8988T (cell line): ENCODE results near the gene LRRC18.

Experiments
- DNase-seq: peaks from one replicate; pipeline ENCODE4 v3.0.0; 2011

LRRC18 gene

GRCh38 chr10:48945441-48946130 lies 5.9 kb upstream of the LRRC18 start:
- no peak for DNase-seq

DNA sequence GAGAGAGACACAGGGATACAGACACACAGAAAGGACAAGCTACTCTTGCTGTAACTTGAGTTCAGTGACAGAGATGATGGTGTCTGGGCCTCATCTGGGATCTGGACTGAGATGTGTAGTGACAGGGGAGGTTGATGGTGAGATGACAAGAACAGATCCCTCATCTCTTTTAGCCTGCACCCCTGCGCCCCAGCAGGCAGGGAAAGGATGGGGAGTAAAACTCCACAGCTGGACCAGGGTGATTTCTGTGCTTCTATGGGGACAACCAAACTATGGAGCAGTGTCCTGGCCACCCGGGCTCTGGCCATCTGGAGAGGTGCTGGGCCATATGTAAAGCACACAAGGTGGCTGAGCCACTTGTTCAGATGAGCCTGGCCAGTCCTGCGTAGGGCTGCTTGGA lies 4.5 kb upstream of the LRRC18 start:
- no peak for DNase-seq

- DNase-seq = no peak
Observed at GRCh38 chr10:48943096-48943495, 3.5 kb upstream of the LRRC18 start.

DNA sequence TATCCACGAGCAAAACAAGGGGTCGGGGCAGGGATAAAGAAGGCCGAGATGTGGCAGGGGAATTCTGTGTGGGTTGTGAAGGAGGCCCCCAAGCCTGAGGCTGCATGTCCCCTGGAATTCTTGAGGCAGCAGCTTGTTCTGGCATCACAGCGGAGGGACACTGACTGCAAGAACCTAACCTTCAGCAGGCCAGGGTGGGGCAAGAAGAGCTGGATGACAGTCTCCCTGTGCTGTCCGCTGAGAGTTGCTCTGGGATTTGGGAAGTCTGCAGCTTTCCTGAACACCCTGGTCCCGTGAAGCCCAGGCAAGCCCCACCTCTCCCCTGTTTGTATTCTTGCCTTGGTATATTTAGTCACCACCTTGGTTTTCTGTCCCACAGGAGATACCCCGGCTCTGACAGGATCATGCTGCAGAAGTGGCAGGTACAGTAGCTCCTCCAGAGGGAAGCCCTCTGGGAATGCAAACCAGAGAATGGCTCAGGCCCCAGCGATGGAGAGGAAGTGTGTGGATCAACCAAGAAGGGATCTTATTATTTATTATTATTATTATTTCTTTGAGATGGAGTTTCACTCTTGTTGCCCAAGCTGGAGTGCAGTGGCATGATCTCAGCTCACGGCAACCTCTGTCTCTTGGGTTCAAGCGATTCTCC lies 1.9 kb upstream of the LRRC18 start:
- DNase-seq = no peak

DNA sequence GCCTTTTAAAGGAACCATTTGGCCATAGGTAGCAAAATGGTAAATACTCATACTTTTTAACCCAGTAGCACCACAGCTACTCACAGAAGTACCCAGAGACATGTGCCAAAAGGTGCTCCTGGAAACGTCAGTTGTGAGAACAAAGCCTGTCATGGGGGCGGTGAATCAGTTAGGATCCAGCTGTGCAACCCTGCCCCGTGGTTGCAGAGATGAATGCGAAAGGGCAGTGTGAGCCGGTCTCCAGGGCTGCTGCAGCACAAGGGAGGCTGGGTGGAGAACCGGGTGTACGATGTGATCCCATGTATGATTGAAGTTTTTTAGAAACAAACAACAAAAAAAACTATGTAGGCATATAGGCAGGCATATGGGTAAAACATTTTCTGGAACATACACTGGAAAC lies 1.3 kb upstream of the LRRC18 start:
- DNase-seq = no peak

DNA sequence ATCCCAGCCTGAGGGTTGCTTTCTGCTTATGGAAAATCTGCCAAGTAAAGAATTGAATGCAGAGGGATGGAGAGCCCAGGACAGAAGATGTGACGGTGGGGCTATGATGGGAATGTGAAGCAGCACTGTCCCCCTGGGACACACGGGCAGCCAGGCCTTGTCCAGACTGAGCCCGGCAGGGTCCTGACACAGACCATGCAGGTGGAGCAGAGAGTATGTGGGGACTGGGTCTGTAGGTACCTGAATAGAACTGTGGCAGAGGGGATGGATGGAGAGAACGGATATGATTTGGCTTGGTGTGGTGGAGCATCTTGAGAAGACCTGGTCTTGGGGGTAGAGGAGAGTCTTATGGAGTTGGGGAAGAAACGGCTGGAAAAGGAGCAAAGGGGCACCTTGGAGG lies 732 bp upstream of the LRRC18 start:
- DNase-seq = no peak

DNA sequence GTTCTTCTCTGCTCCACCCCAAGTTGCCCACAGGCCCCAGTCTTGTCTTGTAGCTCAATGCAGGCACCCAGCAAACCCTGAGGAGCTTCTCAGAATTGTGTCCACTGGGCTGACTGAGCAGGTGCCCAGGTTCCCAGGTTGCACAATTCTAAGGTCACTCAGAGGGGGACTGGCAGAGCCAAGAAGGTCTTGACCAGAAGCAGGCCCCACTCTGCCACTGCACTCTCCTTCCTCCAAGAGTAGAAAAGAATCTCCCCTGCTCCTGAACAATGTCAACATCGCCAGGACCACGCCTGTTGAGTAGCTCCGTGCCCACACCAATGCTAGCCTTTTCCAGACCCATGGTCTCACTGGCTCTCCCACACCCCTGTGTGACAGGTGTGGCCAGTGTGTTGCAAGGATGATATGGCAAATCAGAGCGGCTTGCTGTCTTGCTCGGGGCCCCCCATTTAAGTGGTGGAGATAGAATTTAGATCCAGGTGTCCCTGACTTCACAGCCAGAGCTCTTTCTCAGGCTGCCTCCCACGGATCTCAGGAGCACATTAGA lies 577 bp downstream of the LRRC18 start:
- DNase-seq = no peak

DNA sequence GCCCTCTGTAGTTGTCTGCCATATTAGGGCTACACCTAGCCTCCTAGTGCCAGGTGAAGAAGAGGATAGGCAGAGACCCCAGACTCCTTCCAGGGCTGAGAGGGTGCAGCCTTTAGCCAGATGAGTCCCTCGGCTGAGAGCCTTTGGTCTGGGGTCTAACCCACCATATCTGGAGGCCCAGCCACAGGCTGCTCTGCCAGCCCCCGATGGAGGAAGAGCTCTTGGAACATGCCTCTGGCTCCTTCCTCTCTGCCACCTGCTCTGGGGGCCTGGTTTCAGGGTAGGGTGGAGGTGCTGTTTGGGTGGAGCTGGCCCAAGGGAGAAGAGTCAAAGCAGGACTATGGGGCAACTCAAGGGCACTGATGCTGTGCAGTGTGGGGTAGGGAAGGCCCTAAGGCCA lies 1.4 kb downstream of the LRRC18 start:
- DNase-seq = no peak

- DNase-seq = no peak
Observed at GRCh38 chr10:48937796-48938195, 1.8 kb downstream of the LRRC18 start.

GRCh38 chr10:48935577-48935976 lies 4.1 kb downstream of the LRRC18 start:
- no peak for DNase-seq

- DNase-seq = no peak
Observed at GRCh38 chr10:48934672-48935501, 4.8 kb downstream of the LRRC18 start.

DNA sequence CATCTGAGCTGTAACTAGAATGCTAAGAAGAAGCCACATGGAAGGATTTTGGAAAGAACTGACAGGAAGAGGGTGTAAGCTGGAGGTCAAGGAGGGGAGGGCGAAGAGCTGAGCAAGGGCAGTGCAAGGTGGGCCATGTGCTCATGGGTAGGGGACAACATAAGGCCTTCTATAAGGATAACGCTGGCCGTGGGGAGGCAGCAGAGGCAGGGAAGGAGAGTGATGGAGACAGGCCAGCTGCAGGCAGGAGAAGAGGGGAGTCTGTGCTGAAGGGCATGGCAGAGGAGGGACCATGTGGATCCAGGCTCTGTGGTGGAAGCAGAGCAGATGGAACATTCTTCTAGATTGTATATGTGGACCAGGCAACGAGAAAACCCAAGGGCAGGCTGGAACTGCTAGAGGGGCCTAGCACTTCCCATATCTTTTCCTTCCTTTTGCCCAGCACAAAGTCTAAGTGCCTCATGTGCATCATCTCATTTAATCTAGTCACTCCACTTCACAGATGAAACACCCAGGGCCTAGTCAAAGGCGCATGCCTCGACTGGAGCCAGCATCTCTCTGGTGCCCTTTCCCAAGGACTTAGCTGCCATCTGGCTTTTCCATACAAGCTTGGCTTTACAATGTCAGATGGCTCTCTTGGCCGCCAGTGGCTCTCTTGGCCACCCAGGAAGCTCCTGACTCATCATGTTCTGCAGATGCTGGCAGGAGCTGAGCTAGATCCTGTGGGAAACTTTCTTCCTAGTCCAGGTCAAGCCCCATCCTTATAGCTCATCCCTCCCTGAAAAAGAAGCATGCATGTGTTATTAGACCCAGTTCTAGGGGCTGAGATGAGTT lies 6.6 kb downstream of the LRRC18 start:
- no peak for DNase-seq

DNA sequence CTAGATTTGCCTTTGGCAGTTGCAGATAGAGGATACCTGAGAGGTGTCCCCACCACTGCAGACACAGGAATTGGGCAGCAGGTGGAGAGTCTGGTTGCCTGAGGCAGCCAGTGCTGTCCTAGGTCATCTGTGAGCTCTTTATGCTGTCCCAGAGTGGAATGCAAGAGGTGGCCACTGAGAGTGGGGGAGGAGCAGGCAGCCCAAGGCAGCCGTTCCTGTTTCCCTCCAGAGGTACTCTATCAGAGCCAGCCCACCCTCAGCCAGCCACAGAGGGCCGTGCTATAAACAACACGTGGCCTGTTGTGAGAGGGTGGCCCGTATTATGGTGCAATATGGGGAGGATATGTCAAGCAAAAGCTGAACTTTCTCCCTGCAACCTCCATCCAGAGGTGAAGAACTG lies 8.5 kb downstream of the LRRC18 start:
- no peak for DNase-seq

DNA sequence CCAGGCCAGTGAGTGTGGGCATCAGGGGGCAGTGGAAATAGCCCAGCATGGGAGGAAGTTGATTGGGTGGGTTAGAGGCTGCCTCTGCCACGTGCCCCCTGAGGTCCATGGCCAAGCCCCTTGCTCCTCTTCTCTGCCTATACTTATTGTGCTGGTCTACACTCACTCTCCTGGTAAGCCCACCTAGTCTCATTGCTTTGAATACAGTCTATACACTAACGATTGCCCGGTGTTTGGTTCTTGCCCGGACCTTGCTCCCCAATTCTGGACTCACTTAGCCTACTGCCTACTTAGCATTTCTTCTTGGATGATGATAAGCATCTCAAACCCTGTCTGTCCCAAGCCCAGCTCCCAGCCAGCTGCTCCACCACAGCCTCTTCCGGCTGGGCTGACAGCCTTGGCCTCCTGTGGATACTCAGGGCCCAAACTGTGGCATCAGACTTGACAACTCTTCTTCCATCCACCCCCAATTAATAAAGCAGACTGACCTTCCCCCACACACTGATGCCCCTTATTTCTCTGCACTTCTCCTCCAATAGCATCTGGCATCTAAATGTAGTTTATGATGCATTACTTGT lies 10.1 kb downstream of the LRRC18 start:
- no peak for DNase-seq

GRCh38 chr10:48926764-48927540 lies 12.7 kb downstream of the LRRC18 start:
- DNase-seq = no peak

DNA sequence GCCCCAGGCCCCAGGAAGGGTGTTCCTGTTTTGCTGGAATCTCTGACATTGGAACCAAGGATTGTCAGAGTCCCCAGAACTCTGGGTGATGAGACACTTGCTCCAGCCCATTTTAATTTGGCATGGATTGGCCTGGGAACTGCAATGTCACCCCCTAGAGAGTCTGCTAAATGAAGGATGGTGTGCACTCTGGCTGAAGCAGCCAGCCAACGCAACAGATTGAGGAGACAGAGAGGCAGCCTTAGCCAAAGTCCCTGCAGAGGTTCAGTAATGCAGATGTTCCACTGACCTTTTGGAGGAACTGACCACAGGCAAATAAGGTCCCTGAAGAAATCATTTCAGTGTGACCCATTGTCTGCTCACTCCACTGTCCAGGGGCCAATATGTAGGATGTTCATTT lies 13.4 kb downstream of the LRRC18 start:
- no peak for DNase-seq

DNA sequence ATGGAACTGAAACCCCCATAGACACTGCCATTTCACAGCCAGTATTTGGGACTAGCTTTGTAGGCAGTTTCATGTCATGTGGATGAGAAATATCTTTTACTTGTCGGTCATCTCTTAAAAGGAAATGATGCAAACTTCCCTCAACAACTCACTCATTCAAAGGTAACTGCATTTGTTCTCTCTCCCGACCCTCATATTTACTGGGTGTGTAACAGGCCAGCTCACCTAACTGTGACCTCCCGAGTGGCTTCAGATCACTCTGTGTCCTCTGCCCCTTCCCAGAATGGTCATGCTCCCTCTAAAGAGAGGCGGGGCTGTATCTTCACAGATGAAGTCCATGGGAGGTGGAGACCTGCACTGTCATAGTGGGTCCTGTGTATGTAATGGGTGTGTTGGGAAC lies 14.7 kb downstream of the LRRC18 start:
- no peak for DNase-seq

DNA sequence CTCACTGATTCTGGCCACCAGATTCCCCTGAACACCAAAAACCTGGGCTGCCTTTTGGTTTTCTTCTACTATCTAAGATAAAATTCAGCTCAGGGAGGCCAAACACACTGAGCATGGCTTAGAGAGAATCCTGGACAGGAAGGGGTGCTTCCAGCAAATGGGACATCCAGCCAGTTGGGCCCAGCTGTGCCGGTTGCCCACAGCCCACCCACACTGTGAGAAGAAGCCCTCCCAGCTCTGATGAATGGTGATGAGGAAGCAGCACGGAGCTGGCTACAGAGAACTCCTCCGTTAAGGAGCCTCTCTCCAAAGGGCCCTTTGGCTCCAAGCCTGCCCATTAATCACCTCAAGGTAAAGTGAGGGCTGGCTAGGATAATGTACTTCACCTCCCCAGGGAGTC lies 15.9 kb downstream of the LRRC18 start:
- no peak for DNase-seq

- DNase-seq = no peak
Observed at GRCh38 chr10:48913674-48914073, 26.0 kb downstream of the LRRC18 start.

DNA sequence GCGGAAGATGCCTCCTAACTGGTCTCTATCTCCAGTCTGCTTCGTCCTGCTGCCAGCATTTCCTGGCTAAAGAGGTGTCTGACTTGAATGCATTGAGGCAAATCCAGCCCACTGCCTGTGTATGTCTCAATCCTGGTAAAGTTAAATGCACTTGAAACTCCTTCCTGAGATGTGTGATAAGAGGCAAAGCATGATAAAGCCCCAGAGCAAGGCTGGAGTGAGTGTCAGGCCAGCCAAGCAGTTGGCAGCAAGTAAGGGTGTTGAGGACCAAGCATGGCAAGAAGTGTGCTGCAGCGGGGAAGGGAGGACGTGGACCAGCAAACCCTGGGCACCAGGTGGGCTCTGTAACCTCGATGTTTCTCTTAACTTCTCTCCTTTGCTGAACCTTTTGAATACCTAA lies 29.1 kb downstream of the LRRC18 start:
- DNase-seq = no peak

DNA sequence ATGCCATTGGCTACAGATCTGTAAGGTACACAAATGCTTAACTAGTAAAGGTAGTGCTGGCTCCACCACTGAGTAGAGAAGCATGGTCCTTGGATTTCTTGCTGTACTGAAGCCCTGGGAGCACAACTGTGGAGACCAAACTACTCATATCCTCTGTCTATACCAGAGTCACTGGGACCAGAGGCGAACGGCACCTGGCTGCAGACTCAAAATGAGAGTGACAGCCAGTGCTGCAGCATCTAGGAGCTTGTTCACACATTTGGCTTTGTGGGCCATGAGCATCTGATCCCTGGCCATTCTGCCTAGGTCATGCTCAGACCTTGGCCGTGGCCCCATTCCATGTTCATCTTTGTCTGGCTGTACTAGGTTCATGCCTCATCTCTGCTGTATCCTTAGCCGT lies 31.9 kb downstream of the LRRC18 start:
- DNase-seq = no peak

DNA sequence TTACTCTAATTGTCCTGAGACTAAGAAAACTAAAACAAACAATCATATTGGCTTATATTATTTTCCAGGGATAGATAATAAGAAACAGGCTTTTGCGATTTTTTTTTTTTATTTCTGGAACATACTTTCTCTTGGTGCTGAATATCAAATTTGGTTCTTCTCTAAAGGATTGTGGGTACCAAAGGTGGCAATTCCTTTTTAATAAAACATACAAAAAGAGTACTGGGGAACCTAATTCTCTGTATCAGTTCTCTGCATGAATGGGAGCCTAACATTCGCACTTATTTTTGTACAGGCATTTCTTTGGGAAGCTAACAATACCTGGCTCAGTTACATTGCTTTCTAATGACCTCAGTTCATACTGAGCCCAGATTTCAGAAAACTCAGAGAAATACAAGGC lies 32.8 kb downstream of the LRRC18 start:
- DNase-seq = no peak
